ENCODE data around the gene IFRD2.
"Not testable (repeated sequence)": the region's sequence is repeated elsewhere in the genome, so short reads cannot be mapped to it uniquely, and the experiment has no call there.

Gene IFRD2

GRCh38 chr3:50248387-50248786 lies 43.8 kb downstream of the IFRD2 start:
- H3K4me3 ChIP-seq (replicated peaks; ENCODE audit: low read depth, low read length) = no peak overlapping the region
- DNase-seq (ENCODE audit: extremely low read depth, low read depth) = no peak
- TF ChIP-seq, protein P1, sequence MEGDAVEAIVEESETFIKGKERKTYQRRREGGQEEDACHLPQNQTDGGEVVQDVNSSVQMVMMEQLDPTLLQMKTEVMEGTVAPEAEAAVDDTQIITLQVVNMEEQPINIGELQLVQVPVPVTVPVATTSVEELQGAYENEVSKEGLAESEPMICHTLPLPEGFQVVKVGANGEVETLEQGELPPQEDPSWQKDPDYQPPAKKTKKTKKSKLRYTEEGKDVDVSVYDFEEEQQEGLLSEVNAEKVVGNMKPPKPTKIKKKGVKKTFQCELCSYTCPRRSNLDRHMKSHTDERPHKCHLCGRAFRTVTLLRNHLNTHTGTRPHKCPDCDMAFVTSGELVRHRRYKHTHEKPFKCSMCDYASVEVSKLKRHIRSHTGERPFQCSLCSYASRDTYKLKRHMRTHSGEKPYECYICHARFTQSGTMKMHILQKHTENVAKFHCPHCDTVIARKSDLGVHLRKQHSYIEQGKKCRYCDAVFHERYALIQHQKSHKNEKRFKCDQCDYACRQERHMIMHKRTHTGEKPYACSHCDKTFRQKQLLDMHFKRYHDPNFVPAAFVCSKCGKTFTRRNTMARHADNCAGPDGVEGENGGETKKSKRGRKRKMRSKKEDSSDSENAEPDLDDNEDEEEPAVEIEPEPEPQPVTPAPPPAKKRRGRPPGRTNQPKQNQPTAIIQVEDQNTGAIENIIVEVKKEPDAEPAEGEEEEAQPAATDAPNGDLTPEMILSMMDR (IDR thresholded peaks at IDR 0.05; ENCODE audit: low read depth, low read length, missing control alignments) = no peak

- H3K4me3 ChIP-seq (replicated peaks; ENCODE audit: low read depth, low read length) = no peak overlapping the region
- DNase-seq (ENCODE audit: extremely low read depth, low read depth) = peak; percentile 83
- TF ChIP-seq, protein P1 (IDR thresholded peaks at IDR 0.05; ENCODE audit: low read depth, low read length, missing control alignments) = no peak
These were observed 45.7 kb downstream of the IFRD2 start for GRCh38 chr3:50246517-50246954.

GRCh38 chr3:50245831-50246516 lies 46.3 kb downstream of the IFRD2 start:
- TF ChIP-seq, protein P1 (IDR thresholded peaks at IDR 0.05; ENCODE audit: low read depth, low read length, missing control alignments) = peak; percentile 98
- no peak for DNase-seq (ENCODE audit: extremely low read depth, low read depth)
- peak overlapping the region; percentile 30 for H3K4me3 ChIP-seq (replicated peaks; ENCODE audit: low read depth, low read length)

DNA sequence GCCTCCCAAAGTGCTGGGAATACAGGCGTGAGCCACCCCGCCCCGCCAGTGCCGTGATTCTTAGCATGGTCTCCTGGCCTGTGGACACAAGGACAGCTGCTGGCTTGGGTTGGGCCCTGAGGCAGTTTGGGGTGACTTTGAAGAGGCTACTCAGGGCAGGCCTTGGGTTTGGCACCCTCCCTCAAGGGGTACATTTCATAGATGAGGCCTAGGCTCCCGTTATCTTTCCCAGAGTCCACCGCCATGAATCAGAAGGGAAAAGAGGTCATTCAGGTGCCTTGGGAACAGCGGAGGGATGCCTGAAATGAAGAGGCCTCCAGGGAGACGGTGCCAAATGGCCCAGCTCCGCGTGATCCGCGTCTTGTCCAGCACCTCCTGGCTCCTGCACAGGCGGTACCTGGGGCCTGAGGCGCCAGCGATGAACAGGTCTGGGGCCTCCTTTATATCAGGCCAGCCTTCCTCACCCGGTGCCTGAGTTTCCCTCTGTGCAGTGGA lies 46.9 kb downstream of the IFRD2 start:
- TF ChIP-seq, protein P1 (IDR thresholded peaks at IDR 0.05; ENCODE audit: low read depth, low read length, missing control alignments) = no peak
- DNase-seq (ENCODE audit: extremely low read depth, low read depth) = no peak
- H3K4me3 ChIP-seq (replicated peaks; ENCODE audit: low read depth, low read length) = peak overlapping the region; percentile 30; the same call in 1 of the 2 replicates

GRCh38 chr3:50244813-50245212 lies 47.4 kb downstream of the IFRD2 start:
- not testable (repeated sequence) for DNase-seq (ENCODE audit: extremely low read depth, low read depth); H3K4me3 ChIP-seq (replicated peaks; ENCODE audit: low read depth, low read length)

- TF ChIP-seq, protein P1 (IDR thresholded peaks at IDR 0.05; ENCODE audit: low read depth, low read length, missing control alignments) = no peak
- no peak for DNase-seq (ENCODE audit: extremely low read depth, low read depth)
- no peak overlapping the region for H3K4me3 ChIP-seq (replicated peaks; ENCODE audit: low read depth, low read length)
These were observed 48.7 kb downstream of the IFRD2 start for GRCh38 chr3:50243543-50243895.

DNA sequence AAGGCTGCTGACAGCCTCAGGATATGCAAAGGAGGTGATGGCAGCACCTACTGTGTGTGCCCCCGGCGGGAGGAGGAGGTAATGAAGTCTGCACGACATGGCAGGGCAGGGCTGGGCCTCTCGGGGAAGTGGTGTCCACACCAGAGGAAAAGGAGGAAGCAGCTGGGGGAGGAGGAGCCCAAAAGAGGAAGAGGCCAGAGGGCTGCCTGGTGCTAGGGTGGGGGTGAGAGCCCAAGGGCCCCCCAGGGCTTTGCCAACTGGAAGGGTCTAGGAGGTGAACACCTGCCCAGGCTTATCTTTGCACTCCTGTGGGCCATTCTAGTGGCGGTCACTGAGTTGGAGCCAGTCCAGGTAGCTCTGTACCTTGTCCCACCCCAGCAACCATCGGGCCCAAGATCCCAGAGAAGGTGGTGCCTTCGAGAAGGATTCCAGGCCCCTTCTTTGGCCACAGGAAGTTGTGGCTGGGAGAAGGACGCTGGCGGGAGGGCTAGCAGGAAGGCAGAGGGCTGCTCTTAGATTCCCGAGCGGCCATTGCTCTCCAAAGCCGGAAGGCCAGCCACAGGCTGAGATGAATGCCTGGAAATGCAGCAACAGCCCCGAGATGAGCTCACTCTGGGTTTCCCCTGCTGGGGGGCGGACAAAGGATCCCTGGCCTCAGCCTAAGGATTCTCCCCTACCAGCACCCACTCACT lies 49.2 kb downstream of the IFRD2 start:
- TF ChIP-seq, protein P1 (IDR thresholded peaks at IDR 0.05; ENCODE audit: low read depth, low read length, missing control alignments) = no peak
- no peak for DNase-seq (ENCODE audit: extremely low read depth, low read depth)
- no peak overlapping the region for H3K4me3 ChIP-seq (replicated peaks; ENCODE audit: low read depth, low read length)

Measured in HFF-Myc (cell line).